GM18909 (cell line): ENCODE data around the gene TMPRSS2.

Source experiments
- ATAC-seq: cut with Tn5 transposase; IDR thresholded peaks from one replicate; pipeline ENCODE4 v1.9.1; 2021; ENCODE audit warnings: mild to moderate bottlenecking; ENCODE audit not compliant: unreplicated experiment, poor library complexity

The TMPRSS2 gene

GRCh38 chr21:41507521-41508414, at the start of gene TMPRSS2:
TSS of gene TMPRSS2 (minus strand) at chr21:41508158. CDS start at chr21:41498133, 10,025 bp downstream.
- no peak for ATAC-seq

- ATAC-seq = no peak
Measured at GRCh38 chr21:41555057-41555456, 47.1 kb upstream of the TMPRSS2 start.

- no peak for ATAC-seq
Measured at GRCh38 chr21:41552254-41552653, 44.3 kb upstream of the TMPRSS2 start.

- no peak for ATAC-seq
Measured at GRCh38 chr21:41548781-41549180, 40.8 kb upstream of the TMPRSS2 start.

- no peak for ATAC-seq
Measured at GRCh38 chr21:41547111-41547510, 39.2 kb upstream of the TMPRSS2 start.

- ATAC-seq = no peak
Measured at GRCh38 chr21:41545500-41546359, 37.8 kb upstream of the TMPRSS2 start.

GRCh38 chr21:41542727-41543126, 34.8 kb upstream of the TMPRSS2 start:
- ATAC-seq = no peak

GRCh38 chr21:41537356-41537755, 29.4 kb upstream of the TMPRSS2 start:
- ATAC-seq = no peak

GRCh38 chr21:41536827-41537103, 28.8 kb upstream of the TMPRSS2 start:
- no peak for ATAC-seq

- no peak for ATAC-seq
Measured at GRCh38 chr21:41536076-41536826, 28.3 kb upstream of the TMPRSS2 start.

- ATAC-seq = no peak
Measured at GRCh38 chr21:41530366-41530765, 22.4 kb upstream of the TMPRSS2 start.

GRCh38 chr21:41529769-41530168, 21.8 kb upstream of the TMPRSS2 start:
- ATAC-seq = no peak

GRCh38 chr21:41526478-41527087, 18.6 kb upstream of the TMPRSS2 start:
- ATAC-seq = no peak

GRCh38 chr21:41523175-41523574, 15.2 kb upstream of the TMPRSS2 start:
- no peak for ATAC-seq

GRCh38 chr21:41521489-41522027, 13.6 kb upstream of the TMPRSS2 start:
- no peak for ATAC-seq

GRCh38 chr21:41520560-41521442, 12.8 kb upstream of the TMPRSS2 start:
- no peak for ATAC-seq

GRCh38 chr21:41519806-41520559, 12.0 kb upstream of the TMPRSS2 start:
- ATAC-seq = no peak

- ATAC-seq = no peak
Measured at GRCh38 chr21:41518757-41519156, 10.8 kb upstream of the TMPRSS2 start.
